ENCODE results near the gene NLRP3. TPM values are rescaled to one million over a fixed set of nuclear protein-coding genes. Genes with fewer than 3 reads are reported as not detected.

NLRP3 gene
- total RNA-seq, 1 donor from 2014 or later, result 0.09 TPM

GRCh38 chr1:247386687-247387086 is 29.3 kb upstream of the NLRP3 start:
- Histone ChIP-seq H3K79me2 (ENCODE audit: insufficient read depth, low read length) (no peaks in the 10 kb centered on the region), H4K20me1 (ENCODE audit: insufficient read depth, low read length) (no peaks in the 10 kb centered on the region), H3K4me2 (ENCODE audit: low read length) (no peak overlapping the region), H3K9ac (ENCODE audit: low read length) (no peak overlapping the region), H3K9me3 (ENCODE audit: insufficient read depth, low read depth, low read length) (peaks cover 5% of the 10 kb centered on the region), H2AFZ (ENCODE audit: low read depth, low read length) (no peak overlapping the region), H3K27ac (ENCODE audit: low read depth, low read length) (no peak overlapping the region), H3K36me3 (ENCODE audit: insufficient read depth, low read length) (no peaks in the 10 kb centered on the region), H3K27me3 (ENCODE audit: insufficient read depth, low read length) (no peaks in the 10 kb centered on the region), H3K4me3 (ENCODE audit: insufficient read depth, low read depth, low read length) (no peak overlapping the region), H3K4me1 (ENCODE audit: insufficient read depth, low read length) (no peaks in the 10 kb centered on the region)
- peak overlapping the region; percentile 92 for H3K27ac Mint-ChIP-seq (ENCODE audit: unreplicated experiment)
- FAIRE-seq, result no peak
- no peak overlapping the region for H3K4me3 Mint-ChIP-seq (ENCODE audit: unreplicated experiment)
- no peaks in the 10 kb centered on the region for H3K27me3 Mint-ChIP-seq (ENCODE audit: low read depth, unreplicated experiment)
- peaks cover 24% of the 10 kb centered on the region for H3K4me1 Mint-ChIP-seq (ENCODE audit: low read depth, unreplicated experiment)
- H3K36me3 Mint-ChIP-seq (ENCODE audit: low read depth, unreplicated experiment), result peaks cover 3% of the 10 kb centered on the region
- peak; percentile 48 for DNase-seq (ENCODE audit: low read depth)
- peaks cover 2% of the 10 kb centered on the region for H3K9me3 Mint-ChIP-seq (ENCODE audit: unreplicated experiment)
- no peak for TF ChIP-seq EZH2 (IDR thresholded peaks at IDR 0.05; ENCODE audit: insufficient read depth, low read length)
- TF ChIP-seq, protein P1, sequence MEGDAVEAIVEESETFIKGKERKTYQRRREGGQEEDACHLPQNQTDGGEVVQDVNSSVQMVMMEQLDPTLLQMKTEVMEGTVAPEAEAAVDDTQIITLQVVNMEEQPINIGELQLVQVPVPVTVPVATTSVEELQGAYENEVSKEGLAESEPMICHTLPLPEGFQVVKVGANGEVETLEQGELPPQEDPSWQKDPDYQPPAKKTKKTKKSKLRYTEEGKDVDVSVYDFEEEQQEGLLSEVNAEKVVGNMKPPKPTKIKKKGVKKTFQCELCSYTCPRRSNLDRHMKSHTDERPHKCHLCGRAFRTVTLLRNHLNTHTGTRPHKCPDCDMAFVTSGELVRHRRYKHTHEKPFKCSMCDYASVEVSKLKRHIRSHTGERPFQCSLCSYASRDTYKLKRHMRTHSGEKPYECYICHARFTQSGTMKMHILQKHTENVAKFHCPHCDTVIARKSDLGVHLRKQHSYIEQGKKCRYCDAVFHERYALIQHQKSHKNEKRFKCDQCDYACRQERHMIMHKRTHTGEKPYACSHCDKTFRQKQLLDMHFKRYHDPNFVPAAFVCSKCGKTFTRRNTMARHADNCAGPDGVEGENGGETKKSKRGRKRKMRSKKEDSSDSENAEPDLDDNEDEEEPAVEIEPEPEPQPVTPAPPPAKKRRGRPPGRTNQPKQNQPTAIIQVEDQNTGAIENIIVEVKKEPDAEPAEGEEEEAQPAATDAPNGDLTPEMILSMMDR (IDR thresholded peaks at IDR 0.05; ENCODE audit: insufficient read depth, low read depth, low read length), result no peak

- TF ChIP-seq, protein P1 (IDR thresholded peaks at IDR 0.05; ENCODE audit: insufficient read depth, low read depth, low read length), result no peak
- TF ChIP-seq EZH2 (IDR thresholded peaks at IDR 0.05; ENCODE audit: insufficient read depth, low read length), result no peak
- H3K4me1 Mint-ChIP-seq (ENCODE audit: low read depth, unreplicated experiment), result peaks cover 24% of the 10 kb centered on the region
- DNase-seq (ENCODE audit: low read depth) (no peak), FAIRE-seq (no peak)
- H3K27me3 ChIP-seq (ENCODE audit: insufficient read depth, low read length), result no peaks in the 10 kb centered on the region
- H3K36me3 ChIP-seq (ENCODE audit: insufficient read depth, low read length), result no peaks in the 10 kb centered on the region
- peaks cover 3% of the 10 kb centered on the region for H3K36me3 Mint-ChIP-seq (ENCODE audit: low read depth, unreplicated experiment)
- H2AFZ ChIP-seq (ENCODE audit: low read depth, low read length), result no peak overlapping the region
- H3K9me3 Mint-ChIP-seq (ENCODE audit: unreplicated experiment), result peaks cover 2% of the 10 kb centered on the region
- peaks cover 5% of the 10 kb centered on the region for H3K9me3 ChIP-seq (ENCODE audit: insufficient read depth, low read depth, low read length)
- H3K79me2 ChIP-seq (ENCODE audit: insufficient read depth, low read length), result no peaks in the 10 kb centered on the region
- no peak overlapping the region for H3K4me3 Mint-ChIP-seq (ENCODE audit: unreplicated experiment)
- H3K4me2 ChIP-seq (ENCODE audit: low read length), result no peak overlapping the region
- H3K4me3 ChIP-seq (ENCODE audit: insufficient read depth, low read depth, low read length), result no peak overlapping the region
- peak overlapping the region; percentile 92 for H3K27ac Mint-ChIP-seq (ENCODE audit: unreplicated experiment)
- no peak overlapping the region for H3K9ac ChIP-seq (ENCODE audit: low read length)
- H3K4me1 ChIP-seq (ENCODE audit: insufficient read depth, low read length), result no peaks in the 10 kb centered on the region
- no peaks in the 10 kb centered on the region for H4K20me1 ChIP-seq (ENCODE audit: insufficient read depth, low read length)
- no peaks in the 10 kb centered on the region for H3K27me3 Mint-ChIP-seq (ENCODE audit: low read depth, unreplicated experiment)
- no peak overlapping the region for H3K27ac ChIP-seq (ENCODE audit: low read depth, low read length)
Measured at GRCh38 chr1:247387096-247387495, 28.9 kb upstream of the NLRP3 start.

- H3K27ac ChIP-seq (ENCODE audit: low read depth, low read length), result no peak overlapping the region
- Mint-ChIP-seq H3K9me3 (ENCODE audit: unreplicated experiment) (peaks cover 2% of the 10 kb centered on the region), H3K4me1 (ENCODE audit: low read depth, unreplicated experiment) (peaks cover 24% of the 10 kb centered on the region), H3K36me3 (ENCODE audit: low read depth, unreplicated experiment) (peaks cover 3% of the 10 kb centered on the region), H3K27me3 (ENCODE audit: low read depth, unreplicated experiment) (no peaks in the 10 kb centered on the region), H3K4me3 (ENCODE audit: unreplicated experiment) (no peak overlapping the region), H3K27ac (ENCODE audit: unreplicated experiment) (peak overlapping the region; percentile 92)
- no peak overlapping the region for H3K9ac ChIP-seq (ENCODE audit: low read length)
- H3K27me3 ChIP-seq (ENCODE audit: insufficient read depth, low read length), result no peaks in the 10 kb centered on the region
- H3K36me3 ChIP-seq (ENCODE audit: insufficient read depth, low read length), result no peaks in the 10 kb centered on the region
- no peak overlapping the region for H3K4me3 ChIP-seq (ENCODE audit: insufficient read depth, low read depth, low read length)
- H4K20me1 ChIP-seq (ENCODE audit: insufficient read depth, low read length), result no peaks in the 10 kb centered on the region
- no peak for DNase-seq (ENCODE audit: low read depth)
- H3K79me2 ChIP-seq (ENCODE audit: insufficient read depth, low read length), result no peaks in the 10 kb centered on the region
- H2AFZ ChIP-seq (ENCODE audit: low read depth, low read length), result no peak overlapping the region
- H3K4me2 ChIP-seq (ENCODE audit: low read length), result no peak overlapping the region
- H3K9me3 ChIP-seq (ENCODE audit: insufficient read depth, low read depth, low read length), result peaks cover 5% of the 10 kb centered on the region
- no peaks in the 10 kb centered on the region for H3K4me1 ChIP-seq (ENCODE audit: insufficient read depth, low read length)
- TF ChIP-seq, protein P1 (IDR thresholded peaks at IDR 0.05; ENCODE audit: insufficient read depth, low read depth, low read length), result no peak
- FAIRE-seq, result no peak
Measured at GRCh38 chr1:247387565-247387964, 28.4 kb upstream of the NLRP3 start.
